ENCODE data around the gene MYO7B.

Gene MYO7B

GRCh38 chr2:127612111-127612822 lies 76.8 kb downstream of the MYO7B start:
- Histone ChIP-seq H3K79me2 (ENCODE audit: low read length) (no peaks in the 10 kb centered on the region), H3K4me2 (ENCODE audit: low read depth, low read length) (no peak overlapping the region), H3K4me3 (ENCODE audit: low read length) (no peak overlapping the region), H3K9ac (ENCODE audit: low read length) (no peak overlapping the region), H3K27me3 (replicated peaks; ENCODE audit: insufficient read depth, low read length) (peaks cover 35% of the 10 kb centered on the region), H2AFZ (ENCODE audit: low read length) (no peak overlapping the region), H3K36me3 (replicated peaks; ENCODE audit: insufficient read depth, low read length) (no peaks in the 10 kb centered on the region), H3K4me1 (ENCODE audit: low read length) (no peaks in the 10 kb centered on the region), H4K20me1 (ENCODE audit: insufficient read depth, low read length) (no peaks in the 10 kb centered on the region), H3K9me3 (replicated peaks; ENCODE audit: insufficient read depth, low read length) (no peaks in the 10 kb centered on the region), H3K9me2 (replicated peaks; ENCODE audit: insufficient read depth, low read length) (no peaks in the 10 kb centered on the region), H3K27ac (ENCODE audit: low read length) (no peak overlapping the region), H3F3A (ENCODE audit: insufficient read depth, low read length) (no peaks in the 10 kb centered on the region)
- no peak for TF ChIP-seq EZH2 (optimal IDR thresholded peaks at IDR 0.05; ENCODE audit: low read depth, low read length)
- TF ChIP-seq CTCF (IDR thresholded peaks at IDR 0.05; ENCODE audit: low read length) = no peak
- TF ChIP-seq EZH2phosphoT487 (IDR thresholded peaks at IDR 0.05; ENCODE audit: low read length) = no peak
- DNase-seq = no peak

GRCh38 chr2:127614246-127614645 lies 78.8 kb downstream of the MYO7B start:
- no peak overlapping the region for H3K4me3 ChIP-seq (ENCODE audit: low read length)

GRCh38 chr2:127614731-127615130 lies 79.2 kb downstream of the MYO7B start:
- no peak for DNase-seq
- no peaks in the 10 kb centered on the region for H3K9me2 ChIP-seq (replicated peaks; ENCODE audit: insufficient read depth, low read length)
- no peak overlapping the region for H3K27ac ChIP-seq (ENCODE audit: low read length)
- H3K4me1 ChIP-seq (ENCODE audit: low read length) = no peaks in the 10 kb centered on the region
- no peaks in the 10 kb centered on the region for H4K20me1 ChIP-seq (ENCODE audit: insufficient read depth, low read length)
- H3K36me3 ChIP-seq (replicated peaks; ENCODE audit: insufficient read depth, low read length) = no peaks in the 10 kb centered on the region
- H3F3A ChIP-seq (ENCODE audit: insufficient read depth, low read length) = no peaks in the 10 kb centered on the region
- H2AFZ ChIP-seq (ENCODE audit: low read length) = no peak overlapping the region
- H3K4me3 ChIP-seq (ENCODE audit: low read length) = no peak overlapping the region
- peaks cover 34% of the 10 kb centered on the region for H3K27me3 ChIP-seq (replicated peaks; ENCODE audit: insufficient read depth, low read length)
- TF ChIP-seq EZH2 (optimal IDR thresholded peaks at IDR 0.05; ENCODE audit: low read depth, low read length) = no peak
- no peak for TF ChIP-seq EZH2phosphoT487 (IDR thresholded peaks at IDR 0.05; ENCODE audit: low read length)
- TF ChIP-seq CTCF (IDR thresholded peaks at IDR 0.05; ENCODE audit: low read length) = no peak
- H3K9me3 ChIP-seq (replicated peaks; ENCODE audit: insufficient read depth, low read length) = no peaks in the 10 kb centered on the region
- H3K9ac ChIP-seq (ENCODE audit: low read length) = no peak overlapping the region
- H3K79me2 ChIP-seq (ENCODE audit: low read length) = no peaks in the 10 kb centered on the region
- H3K4me2 ChIP-seq (ENCODE audit: low read depth, low read length) = no peak overlapping the region

More at GRCh38 chr2:127614246-127614645, 78.8 kb downstream of the MYO7B start:
- DNase-seq = no peak
- no peaks in the 10 kb centered on the region for H3K36me3 ChIP-seq (replicated peaks; ENCODE audit: insufficient read depth, low read length)
- no peak overlapping the region for H3K27ac ChIP-seq (ENCODE audit: low read length)
- no peaks in the 10 kb centered on the region for H3K9me3 ChIP-seq (replicated peaks; ENCODE audit: insufficient read depth, low read length)
- H4K20me1 ChIP-seq (ENCODE audit: insufficient read depth, low read length) = no peaks in the 10 kb centered on the region
- H2AFZ ChIP-seq (ENCODE audit: low read length) = no peak overlapping the region
- H3F3A ChIP-seq (ENCODE audit: insufficient read depth, low read length) = no peaks in the 10 kb centered on the region
- no peak overlapping the region for H3K9ac ChIP-seq (ENCODE audit: low read length)
- H3K9me2 ChIP-seq (replicated peaks; ENCODE audit: insufficient read depth, low read length) = no peaks in the 10 kb centered on the region
- TF ChIP-seq EZH2phosphoT487 (IDR thresholded peaks at IDR 0.05; ENCODE audit: low read length) (no peak), EZH2 (optimal IDR thresholded peaks at IDR 0.05; ENCODE audit: low read depth, low read length) (no peak), CTCF (IDR thresholded peaks at IDR 0.05; ENCODE audit: low read length) (no peak)
- H3K27me3 ChIP-seq (replicated peaks; ENCODE audit: insufficient read depth, low read length) = peaks cover 34% of the 10 kb centered on the region
- H3K4me1 ChIP-seq (ENCODE audit: low read length) = no peaks in the 10 kb centered on the region
- no peaks in the 10 kb centered on the region for H3K79me2 ChIP-seq (ENCODE audit: low read length)
- H3K4me2 ChIP-seq (ENCODE audit: low read depth, low read length) = no peak overlapping the region
